SK-N-SH (cell line): ENCODE data around the gene GGT5.

Experiments
- NFIC ChIP-seq: IDR thresholded peaks from 2 replicates; pipeline ENCODE4 v1.4.0; 2012; ENCODE audit warnings: borderline replicate concordance
- RXRA ChIP-seq: IDR thresholded peaks from 2 replicates; pipeline ENCODE4 v1.4.0; 2012; ENCODE audit warnings: low read depth, mild to moderate bottlenecking, borderline replicate concordance
- TF ChIP-seq, protein P1 (sequence below): fragments of 200-600 bp; sonication (generic); IDR thresholded peaks from 2 replicates; pipeline ENCODE4 v1.6.1; 2017; ENCODE audit warnings: antibody characterized with exemption, mild to moderate bottlenecking, moderate library complexity
- TF ChIP-seq, protein P2 (sequence below): fragments of 150-350 bp; IDR thresholded peaks from 2 replicates; pipeline ENCODE4 v1.6.1; 2016; ENCODE audit warnings: mild to moderate bottlenecking, low read depth, low read length
- TF ChIP-seq, protein P3 (sequence below): IDR thresholded peaks from 2 replicates; pipeline ENCODE4 v1.4.0; 2012; ENCODE audit warnings: low read depth

DNA sequence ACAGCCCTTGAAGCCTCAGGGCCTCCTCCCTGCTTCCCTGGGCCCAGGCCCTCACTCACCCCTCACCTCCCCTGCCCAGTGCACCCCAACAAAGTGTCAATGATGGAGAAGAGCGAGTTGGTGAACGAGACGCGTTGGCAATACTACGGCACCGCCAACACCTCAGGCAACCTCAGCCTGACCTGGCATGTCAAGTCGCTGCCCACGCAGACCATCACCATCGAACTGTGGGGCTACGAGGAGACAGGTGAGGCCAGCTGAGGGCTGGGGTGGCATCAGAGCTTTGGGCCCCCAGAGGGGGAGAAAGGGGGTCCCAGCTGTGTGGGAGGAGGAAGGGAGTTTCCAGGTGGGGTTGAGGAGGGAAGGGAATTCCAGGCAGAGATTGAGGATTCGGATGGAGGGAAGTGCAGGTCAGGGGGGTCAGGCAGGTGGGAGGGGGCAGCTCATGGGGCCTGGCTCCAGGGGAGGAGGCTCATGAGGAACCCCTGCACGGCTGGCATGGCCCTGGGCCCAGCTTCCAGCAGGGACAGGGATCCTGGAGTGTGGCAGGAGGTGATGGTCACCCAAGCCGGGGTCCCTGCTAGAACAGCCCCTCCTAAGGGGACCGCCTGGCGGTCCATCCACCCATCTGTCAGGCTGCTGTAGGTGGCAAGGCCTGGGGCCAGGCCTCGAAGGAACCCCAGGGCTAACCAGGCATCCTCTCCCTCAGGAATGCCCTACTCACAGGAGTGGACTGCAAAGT, 60.7 kb downstream of the GGT5 start:
- TF ChIP-seq, protein P1, sequence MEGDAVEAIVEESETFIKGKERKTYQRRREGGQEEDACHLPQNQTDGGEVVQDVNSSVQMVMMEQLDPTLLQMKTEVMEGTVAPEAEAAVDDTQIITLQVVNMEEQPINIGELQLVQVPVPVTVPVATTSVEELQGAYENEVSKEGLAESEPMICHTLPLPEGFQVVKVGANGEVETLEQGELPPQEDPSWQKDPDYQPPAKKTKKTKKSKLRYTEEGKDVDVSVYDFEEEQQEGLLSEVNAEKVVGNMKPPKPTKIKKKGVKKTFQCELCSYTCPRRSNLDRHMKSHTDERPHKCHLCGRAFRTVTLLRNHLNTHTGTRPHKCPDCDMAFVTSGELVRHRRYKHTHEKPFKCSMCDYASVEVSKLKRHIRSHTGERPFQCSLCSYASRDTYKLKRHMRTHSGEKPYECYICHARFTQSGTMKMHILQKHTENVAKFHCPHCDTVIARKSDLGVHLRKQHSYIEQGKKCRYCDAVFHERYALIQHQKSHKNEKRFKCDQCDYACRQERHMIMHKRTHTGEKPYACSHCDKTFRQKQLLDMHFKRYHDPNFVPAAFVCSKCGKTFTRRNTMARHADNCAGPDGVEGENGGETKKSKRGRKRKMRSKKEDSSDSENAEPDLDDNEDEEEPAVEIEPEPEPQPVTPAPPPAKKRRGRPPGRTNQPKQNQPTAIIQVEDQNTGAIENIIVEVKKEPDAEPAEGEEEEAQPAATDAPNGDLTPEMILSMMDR = no peak
- TF ChIP-seq RXRA (no peak), NFIC (no peak)
- TF ChIP-seq, protein P2, sequence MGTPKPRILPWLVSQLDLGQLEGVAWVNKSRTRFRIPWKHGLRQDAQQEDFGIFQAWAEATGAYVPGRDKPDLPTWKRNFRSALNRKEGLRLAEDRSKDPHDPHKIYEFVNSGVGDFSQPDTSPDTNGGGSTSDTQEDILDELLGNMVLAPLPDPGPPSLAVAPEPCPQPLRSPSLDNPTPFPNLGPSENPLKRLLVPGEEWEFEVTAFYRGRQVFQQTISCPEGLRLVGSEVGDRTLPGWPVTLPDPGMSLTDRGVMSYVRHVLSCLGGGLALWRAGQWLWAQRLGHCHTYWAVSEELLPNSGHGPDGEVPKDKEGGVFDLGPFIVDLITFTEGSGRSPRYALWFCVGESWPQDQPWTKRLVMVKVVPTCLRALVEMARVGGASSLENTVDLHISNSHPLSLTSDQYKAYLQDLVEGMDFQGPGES = no peak
- TF ChIP-seq, protein P3, sequence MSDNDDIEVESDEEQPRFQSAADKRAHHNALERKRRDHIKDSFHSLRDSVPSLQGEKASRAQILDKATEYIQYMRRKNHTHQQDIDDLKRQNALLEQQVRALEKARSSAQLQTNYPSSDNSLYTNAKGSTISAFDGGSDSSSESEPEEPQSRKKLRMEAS = no peak
